ENCODE measurements around the gene CCDC7. TPM values are rescaled to one million over a fixed set of nuclear protein-coding genes. Genes with fewer than 3 reads are reported as not detected.
"Not testable (repeated sequence)": the region's sequence is repeated elsewhere in the genome, so short reads cannot be mapped to it uniquely, and the experiment has no call there.

Gene CCDC7
- 2.8 and 4.2 TPM in 2 replicates for total RNA-seq
- polyA plus RNA-seq, result 4.5 and 6.4 TPM in 2 replicates

GRCh38 chr10:32445740-32446535 lies at the start of gene CCDC7:
TSS of gene CCDC7 (plus strand) at chr10:32446140. CDS start at chr10:32451643, 5,503 bp downstream.
- Histone ChIP-seq H3K4me1 (ENCODE audit: low read depth) (peaks cover 3% of the 10 kb centered on the region), H3K27me3 (no peaks in the 10 kb centered on the region), H3K9me3 (ENCODE audit: low read depth) (no peaks in the 10 kb centered on the region), H3K36me3 (no peaks in the 10 kb centered on the region), H3K4me3 (peak within 1 kb of the TSS; percentile 50), H3K27ac (peak within 1 kb of the TSS; percentile 94)
- DNase-seq (ENCODE audit: low read depth in 1 of 2, low spot score in 1 of 2), result peak; percentile 92 to 94
- TF ChIP-seq CTCF (IDR thresholded peaks at IDR 0.05; ENCODE audit: low read depth, low read length), result peak; percentile 60

GRCh38 chr10:32397163-32397562 lies 48.8 kb upstream of the CCDC7 start:
- not testable (repeated sequence) for H3K9me3 ChIP-seq (ENCODE audit: low read depth); H3K27me3 ChIP-seq; H3K27ac ChIP-seq; H3K4me3 ChIP-seq; H3K36me3 ChIP-seq; H3K4me1 ChIP-seq (ENCODE audit: low read depth); DNase-seq (ENCODE audit: low read depth in 1 of 2, low spot score in 1 of 2)

- H3K4me3 ChIP-seq; H3K27ac ChIP-seq; H3K36me3 ChIP-seq; DNase-seq (ENCODE audit: low read depth in 1 of 2, low spot score in 1 of 2); H3K9me3 ChIP-seq (ENCODE audit: low read depth); H3K4me1 ChIP-seq (ENCODE audit: low read depth); H3K27me3 ChIP-seq: not testable (repeated sequence)
Measured at GRCh38 chr10:32399720-32400119, 46.2 kb upstream of the CCDC7 start.

- TF ChIP-seq CTCF (IDR thresholded peaks at IDR 0.05; ENCODE audit: low read depth, low read length), result no peak
Measured at GRCh38 chr10:32400961-32401360, 45.0 kb upstream of the CCDC7 start.

GRCh38 chr10:32402499-32402898 lies 43.4 kb upstream of the CCDC7 start:
- H3K4me3 ChIP-seq, result no peak overlapping the region
- no peak overlapping the region for H3K27ac ChIP-seq
- no peaks in the 10 kb centered on the region for H3K27me3 ChIP-seq
- H3K36me3 ChIP-seq, result no peaks in the 10 kb centered on the region
- no peak for TF ChIP-seq CTCF (IDR thresholded peaks at IDR 0.05; ENCODE audit: low read depth, low read length)
- H3K4me1 ChIP-seq (ENCODE audit: low read depth), result no peaks in the 10 kb centered on the region
- DNase-seq (ENCODE audit: low read depth in 1 of 2, low spot score in 1 of 2), result no peak
- H3K9me3 ChIP-seq (ENCODE audit: low read depth), result no peaks in the 10 kb centered on the region

More at GRCh38 chr10:32400961-32401360, 45.0 kb upstream of the CCDC7 start:
- no peaks in the 10 kb centered on the region for H3K9me3 ChIP-seq (ENCODE audit: low read depth)
- no peaks in the 10 kb centered on the region for H3K27me3 ChIP-seq
- no peaks in the 10 kb centered on the region for H3K4me1 ChIP-seq (ENCODE audit: low read depth)
- no peak overlapping the region for H3K27ac ChIP-seq
- no peak overlapping the region for H3K4me3 ChIP-seq
- H3K36me3 ChIP-seq, result no peaks in the 10 kb centered on the region
- DNase-seq (ENCODE audit: low read depth in 1 of 2, low spot score in 1 of 2), result no peak

- no peaks in the 10 kb centered on the region for H3K9me3 ChIP-seq (ENCODE audit: low read depth)
Measured at GRCh38 chr10:32403091-32403490, 42.8 kb upstream of the CCDC7 start.

More at GRCh38 chr10:32403091-32403490, 42.8 kb upstream of the CCDC7 start:
- no peak overlapping the region for H3K27ac ChIP-seq
- no peak overlapping the region for H3K4me3 ChIP-seq
- H3K36me3 ChIP-seq, result no peaks in the 10 kb centered on the region
- no peaks in the 10 kb centered on the region for H3K4me1 ChIP-seq (ENCODE audit: low read depth)
- DNase-seq (ENCODE audit: low read depth in 1 of 2, low spot score in 1 of 2), result no peak
- no peaks in the 10 kb centered on the region for H3K27me3 ChIP-seq
- TF ChIP-seq CTCF (IDR thresholded peaks at IDR 0.05; ENCODE audit: low read depth, low read length), result no peak

Data from cardiac muscle cell (in vitro differentiated cells and primary cell).